Neural cell (in vitro differentiated cells): ENCODE results near the gene CACNA2D2. TPM values are rescaled to one million over a fixed set of nuclear protein-coding genes. Genes with fewer than 3 reads are reported as not detected.

Source experiments
- H2AFZ ChIP-seq: fragments of 200-600, 300-800 bp; sonication (generic), shearing (Covaris generic); 2 replicates; pipeline ENCODE4 v1.6.0; 2014; ENCODE audit warnings: low read depth, mild to moderate bottlenecking, antibody characterized with exemption, low read length, moderate library complexity
- H3F3A ChIP-seq: fragments of 200-600 bp; shearing (Covaris generic); 2 replicates; pipeline ENCODE4 v1.6.1; 2016; ENCODE audit warnings: mild to moderate bottlenecking, moderate library complexity, mixed read lengths, antibody characterized with exemption, low read length; ENCODE audit not compliant: insufficient read depth, poor library complexity, severe bottlenecking
- H3K27ac ChIP-seq: fragments of 200-600, 300-800 bp; sonication (generic), shearing (Covaris generic); 2 replicates; pipeline ENCODE4 v1.5.1; 2014; ENCODE audit warnings: mild to moderate bottlenecking, low read length, moderate library complexity
- H3K27me3 ChIP-seq: fragments of 300-800, 200-600 bp; sonication (generic), shearing (Covaris generic); 2 replicates; pipeline ENCODE4 v1.6.0; 2014; ENCODE audit warnings: mild to moderate bottlenecking, low read depth, low read length, moderate library complexity; ENCODE audit not compliant: insufficient read depth
- H3K36me3 ChIP-seq: fragments of 300-800, 200-600 bp; sonication (generic), shearing (Covaris generic); 2 replicates; pipeline ENCODE4 v1.5.1; 2014; ENCODE audit warnings: mild to moderate bottlenecking, antibody characterized with exemption, low read length, moderate library complexity; ENCODE audit not compliant: insufficient read depth
- H3K4me2 ChIP-seq: fragments of 300-800, 200-600 bp; sonication (generic), shearing (Covaris generic); 2 replicates; pipeline ENCODE4 v1.6.0; 2014; ENCODE audit warnings: mild to moderate bottlenecking, low read length
- H3K4me3 ChIP-seq: fragments of 300-800, 200-600 bp; sonication (generic), shearing (Covaris generic); 2 replicates; pipeline ENCODE4 v1.5.1; 2014; ENCODE audit warnings: mild to moderate bottlenecking, low read length, moderate library complexity
- H3K79me2 ChIP-seq: fragments of 200-600 bp; shearing (Covaris generic); replicated peaks from 2 replicates; pipeline ENCODE4 v1.6.0; 2014; ENCODE audit warnings: mild to moderate bottlenecking, low read length, moderate library complexity; ENCODE audit not compliant: insufficient read depth
- H3K9ac ChIP-seq: fragments of 300-800, 200-600 bp; sonication (generic), shearing (Covaris generic); 2 replicates; pipeline ENCODE4 v1.6.1; 2016; ENCODE audit warnings: mild to moderate bottlenecking, low read length, mixed read lengths
- H3K9me2 ChIP-seq: fragments of 200-600 bp; shearing (Covaris generic); 2 replicates; pipeline ENCODE4 v1.6.1; 2016; ENCODE audit warnings: mild to moderate bottlenecking, low read length, mixed read lengths; ENCODE audit not compliant: insufficient read depth
- H3K9me3 ChIP-seq: fragments of 200-600, 300-800 bp; sonication (generic), shearing (Covaris generic); 2 replicates; pipeline ENCODE4 v1.6.1; 2016; ENCODE audit warnings: mild to moderate bottlenecking, mixed run types, low read length, moderate library complexity, mixed read lengths
- H4K20me1 ChIP-seq: fragments of 200-600 bp; shearing (Covaris generic); 2 replicates; pipeline ENCODE4 v1.6.1; 2016; ENCODE audit warnings: mild to moderate bottlenecking, mixed run types; ENCODE audit not compliant: insufficient read depth
- CTCF ChIP-seq: fragments of 450-650 bp; IDR thresholded peaks from 2 replicates; pipeline ENCODE4 v1.5.1; 2014; ENCODE audit warnings: antibody characterized with exemption, mild to moderate bottlenecking, moderate library complexity; ENCODE audit not compliant: poor library complexity, severe bottlenecking
- EP300 ChIP-seq: fragments of 450-650 bp; conservative IDR thresholded peaks from 2 replicates; pipeline ENCODE4 v1.6.1; 2014; ENCODE audit warnings: antibody characterized with exemption, mild to moderate bottlenecking, moderate library complexity; ENCODE audit not compliant: poor library complexity, severe bottlenecking
- EZH2 ChIP-seq: fragments of 200-600, 300-800 bp; shearing (Covaris generic), sonication (generic); IDR thresholded peaks from 2 replicates; pipeline ENCODE4 v1.6.1; 2014; ENCODE audit warnings: antibody characterized with exemption, low read length, borderline replicate concordance, mild to moderate bottlenecking; ENCODE audit not compliant: insufficient read depth, poor library complexity, severe bottlenecking
- MXI1 ChIP-seq: fragments of 450-650 bp; conservative IDR thresholded peaks from 2 replicates; pipeline ENCODE4 v1.6.1; 2014; ENCODE audit warnings: antibody characterized with exemption, mild to moderate bottlenecking; ENCODE audit not compliant: poor library complexity, severe bottlenecking
- POLR2AphosphoS5 ChIP-seq: IDR thresholded peaks from 2 replicates; pipeline ENCODE4 v1.6.1; 2012
- RAD21 ChIP-seq: fragments of 450-650 bp; conservative IDR thresholded peaks from 2 replicates; pipeline ENCODE4 v1.6.1; 2014; ENCODE audit warnings: antibody characterized with exemption, mild to moderate bottlenecking, moderate library complexity
- REST ChIP-seq: IDR thresholded peaks from 2 replicates; pipeline ENCODE4 v1.6.1; 2012; ENCODE audit warnings: borderline replicate concordance
- SMC3 ChIP-seq: fragments of 450-650 bp; conservative IDR thresholded peaks from 2 replicates; pipeline ENCODE4 v1.6.1; 2014; ENCODE audit warnings: antibody characterized with exemption, mild to moderate bottlenecking, moderate library complexity; ENCODE audit not compliant: poor library complexity
- TAF1 ChIP-seq: IDR thresholded peaks from 2 replicates; pipeline ENCODE4 v1.6.1; 2012; ENCODE audit warnings: low read depth
- polyA plus RNA-seq: library from polyadenylated mRNA; depleted of rRNA; stranded (reverse); fragments of >200 nt; gene quantifications from 2 replicates; pipeline ENCODE4 v1.2.3, GENCODE V29; 2014

Gene CACNA2D2
- polyA plus RNA-seq, 1 donor from 2014 or later = 7.8 TPM

- TF ChIP-seq POLR2AphosphoS5 (no peak), RAD21 (no peak), SMC3 (no peak), EZH2 (no peak), REST (no peak), EP300 (no peak), TAF1 (no peak), CTCF (no peak), MXI1 (no peak)
- Histone ChIP-seq H3K9me3 (no peaks in the 10 kb centered on the region), H3K9ac (no peak overlapping the region), H3K4me3 (no peak overlapping the region), H3K36me3 (no peaks in the 10 kb centered on the region), H2AFZ (no peak overlapping the region), H3K4me2 (no peak overlapping the region), H3K27ac (no peak overlapping the region), H3K9me2 (no peaks in the 10 kb centered on the region), H3K27me3 (no peaks in the 10 kb centered on the region), H4K20me1 (peaks cover 4% of the 10 kb centered on the region), H3K79me2 (no peaks in the 10 kb centered on the region), H3F3A (no peaks in the 10 kb centered on the region)
Measured at GRCh38 chr3:50494126-50494525, 9.3 kb downstream of the CACNA2D2 start.

GRCh38 chr3:50493623-50494022 is 9.8 kb downstream of the CACNA2D2 start:
- Histone ChIP-seq H3F3A (no peaks in the 10 kb centered on the region), H3K36me3 (no peaks in the 10 kb centered on the region), H4K20me1 (peaks cover 4% of the 10 kb centered on the region), H3K9me2 (no peaks in the 10 kb centered on the region), H3K27ac (no peak overlapping the region), H3K79me2 (no peaks in the 10 kb centered on the region), H3K27me3 (no peaks in the 10 kb centered on the region), H3K4me3 (no peak overlapping the region), H3K9me3 (no peaks in the 10 kb centered on the region), H3K4me2 (no peak overlapping the region), H2AFZ (no peak overlapping the region), H3K9ac (no peak overlapping the region)
- TF ChIP-seq CTCF (no peak), REST (no peak), RAD21 (no peak), SMC3 (no peak), EP300 (no peak), MXI1 (no peak), EZH2 (no peak), POLR2AphosphoS5 (no peak)
